Stromal cell of bone marrow (primary cell): ENCODE results near the gene KIF21A.
"Not testable (repeated sequence)": the region's sequence is repeated elsewhere in the genome, so short reads cannot be mapped to it uniquely, and the experiment has no call there.

ENCODE experiments used
- DNase-seq: peaks from one replicate; pipeline ENCODE4 v3.0.0-alpha.2; 2012; ENCODE audit warnings: low read depth

The KIF21A gene

GRCh38 chr12:39443081-39443928 lies at the start of gene KIF21A:
TSS of gene KIF21A (minus strand) at chr12:39443120. CDS start at chr12:39442970, 150 bp downstream.
- peak; percentile 85 for DNase-seq

- peak; percentile 75 for DNase-seq
These were observed 47.8 kb upstream of the KIF21A start for GRCh38 chr12:39490500-39491282.

GRCh38 chr12:39483597-39483996 lies 40.7 kb upstream of the KIF21A start:
- no peak for DNase-seq

GRCh38 chr12:39483042-39483441 lies 40.1 kb upstream of the KIF21A start:
- DNase-seq: no peak

- DNase-seq: no peak
These were observed 34.0 kb upstream of the KIF21A start for GRCh38 chr12:39476894-39477293.

- no peak for DNase-seq
These were observed 33.2 kb upstream of the KIF21A start for GRCh38 chr12:39476121-39476520.

- not testable (repeated sequence) for DNase-seq
These were observed 32.2 kb upstream of the KIF21A start for GRCh38 chr12:39475136-39475535.

- no peak for DNase-seq
These were observed 24.5 kb upstream of the KIF21A start for GRCh38 chr12:39467432-39467870.

GRCh38 chr12:39464976-39465695 lies 22.2 kb upstream of the KIF21A start:
- no peak for DNase-seq

GRCh38 chr12:39461059-39461458 lies 18.1 kb upstream of the KIF21A start:
- DNase-seq: no peak

GRCh38 chr12:39459027-39459434 lies 16.1 kb upstream of the KIF21A start:
- no peak for DNase-seq

GRCh38 chr12:39451977-39452376 lies 9.1 kb upstream of the KIF21A start:
- DNase-seq: no peak

- no peak for DNase-seq
These were observed 5.1 kb upstream of the KIF21A start for GRCh38 chr12:39448038-39448437.

GRCh38 chr12:39443929-39444209 lies 949 bp upstream of the KIF21A start:
- no peak for DNase-seq

GRCh38 chr12:39442831-39443080 lies 164 bp downstream of the KIF21A start:
- DNase-seq: no peak

GRCh38 chr12:39441963-39442830 lies 723 bp downstream of the KIF21A start:
- no peak for DNase-seq

- DNase-seq: no peak
These were observed 1.5 kb downstream of the KIF21A start for GRCh38 chr12:39441189-39441962.

GRCh38 chr12:39440781-39441180 lies 2.1 kb downstream of the KIF21A start:
- DNase-seq: no peak

- DNase-seq: no peak
These were observed 2.8 kb downstream of the KIF21A start for GRCh38 chr12:39440101-39440500.

GRCh38 chr12:39435531-39435930 lies 7.4 kb downstream of the KIF21A start:
- DNase-seq: no peak

GRCh38 chr12:39431797-39432196 lies 11.1 kb downstream of the KIF21A start:
- no peak for DNase-seq
